CD4-positive, CD25-positive, alpha-beta regulatory T cell (primary cell): ENCODE results near the gene ACSS2. TPM values are rescaled to one million over a fixed set of nuclear protein-coding genes. Genes with fewer than 3 reads are reported as not detected.

ENCODE experiments used
- ATAC-seq, 2 donors: fragments of 150-1000 bp; cut with Tn5 transposase; one replicate each; pipeline ENCODE4 v1.10.0; 2021; ENCODE audit warnings: low read depth in 2 of 2, moderate number of reproducible peaks in 2 of 2, moderate library complexity in 1 of 2
- DNase-seq, 3 donors: peaks; one replicate each; pipeline versions ENCODE4 v3.0.0 to v3.0.0-alpha.2; 2012 to 2022; ENCODE audit warnings: mixed read lengths in 1 of 3
- H3K27ac ChIP-seq: one replicate; pipeline ENCODE4 v1.7.0; 2013; ENCODE audit warnings: mild to moderate bottlenecking, low read length; ENCODE audit not compliant: insufficient read depth, poor library complexity, severe bottlenecking
- H3K27me3 ChIP-seq: one replicate; pipeline ENCODE4 v1.7.0; 2013; ENCODE audit warnings: low read length; ENCODE audit not compliant: control insufficient read depth, insufficient read depth
- H3K36me3 ChIP-seq: one replicate; pipeline ENCODE4 v1.7.0; 2013; ENCODE audit warnings: mild to moderate bottlenecking, low read length, moderate library complexity; ENCODE audit not compliant: control insufficient read depth, insufficient read depth
- H3K4me1 ChIP-seq: 2 replicates; pipeline ENCODE4 v1.7.0; 2013; ENCODE audit warnings: mild to moderate bottlenecking, low read length; ENCODE audit not compliant: insufficient read depth, control insufficient read depth, poor library complexity, severe bottlenecking
- H3K4me3 ChIP-seq: one replicate; pipeline ENCODE4 v1.7.0; 2013; ENCODE audit warnings: low read depth, mild to moderate bottlenecking, low read length, moderate library complexity
- H3K9me3 ChIP-seq, 2 experiments: 1 replicate in 1 of 2; 2 replicates in 1 of 2; pipeline ENCODE4 v1.7.0; 2013; ENCODE audit warnings: low read length in 2 of 2, mild to moderate bottlenecking in 1 of 2, moderate library complexity in 1 of 2; ENCODE audit not compliant: control insufficient read depth in 2 of 2
- H3K27ac Mint-ChIP-seq, 3 donors: one replicate each; pipeline ENCODE4 v1.8.0; 2020 to 2022; ENCODE audit warnings: mild to moderate bottlenecking in 3 of 3, mixed read lengths in 3 of 3, moderate library complexity in 2 of 3
- H3K27me3 Mint-ChIP-seq: one replicate; pipeline ENCODE4 v1.8.0; 2022; ENCODE audit warnings: mild to moderate bottlenecking, mixed read lengths
- H3K36me3 Mint-ChIP-seq: one replicate; pipeline ENCODE4 v1.8.0; 2020; ENCODE audit warnings: mixed read lengths
- H3K4me1 Mint-ChIP-seq, 4 donors: one replicate each; pipeline ENCODE4 v1.8.0; 2020 to 2022; ENCODE audit warnings: mixed read lengths in 4 of 4, mild to moderate bottlenecking in 1 of 4
- H3K4me3 Mint-ChIP-seq, 4 donors: one replicate each; pipeline ENCODE4 v1.8.0; 2020 to 2022; ENCODE audit warnings: mild to moderate bottlenecking in 4 of 4, mixed read lengths in 4 of 4, moderate library complexity in 3 of 4
- H3K9me3 Mint-ChIP-seq, 7 donors: one replicate each; pipeline ENCODE4 v1.8.0; 2020 to 2022; ENCODE audit warnings: mixed read lengths in 7 of 7, mild to moderate bottlenecking in 3 of 7, moderate library complexity in 2 of 7
- polyA plus RNA-seq, 4 donors: library from polyadenylated mRNA; unstranded; fragments of 300-500 nt; fragmentation: Illumina TruSeq; gene quantifications; one replicate each; pipeline ENCODE4 v1.2.3, GENCODE V29; 2021
- total RNA-seq: library from RNA; stranded (reverse); gene quantifications from one replicate; pipeline ENCODE4 v1.2.3, GENCODE V29; 2022

ACSS2 gene
- total and polyA plus RNA-seq, 5 donors from 2014 or later = 8.8 to 14.1 (median 11.7) TPM

DNA sequence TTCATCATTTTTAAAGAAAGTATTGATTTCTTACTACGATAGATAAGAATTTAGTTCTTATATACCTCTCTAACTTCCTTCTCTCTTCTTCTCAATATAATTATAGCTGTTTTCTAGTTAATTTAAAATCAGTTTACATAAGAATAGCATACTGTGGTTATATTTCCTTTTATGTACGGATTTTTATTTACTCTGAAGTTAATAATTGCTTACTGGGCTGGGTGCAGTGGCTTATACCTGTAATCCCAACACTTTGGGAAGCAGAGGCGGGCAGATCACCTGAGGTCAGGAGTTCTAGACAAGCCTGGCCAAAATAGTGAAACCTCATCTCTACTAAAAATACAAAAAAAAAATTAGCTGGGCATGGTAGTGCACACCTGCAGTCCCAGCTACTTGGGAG, 9.7 kb downstream of the ACSS2 start:
- no peak overlapping the region for H3K4me3 Mint-ChIP-seq

DNA sequence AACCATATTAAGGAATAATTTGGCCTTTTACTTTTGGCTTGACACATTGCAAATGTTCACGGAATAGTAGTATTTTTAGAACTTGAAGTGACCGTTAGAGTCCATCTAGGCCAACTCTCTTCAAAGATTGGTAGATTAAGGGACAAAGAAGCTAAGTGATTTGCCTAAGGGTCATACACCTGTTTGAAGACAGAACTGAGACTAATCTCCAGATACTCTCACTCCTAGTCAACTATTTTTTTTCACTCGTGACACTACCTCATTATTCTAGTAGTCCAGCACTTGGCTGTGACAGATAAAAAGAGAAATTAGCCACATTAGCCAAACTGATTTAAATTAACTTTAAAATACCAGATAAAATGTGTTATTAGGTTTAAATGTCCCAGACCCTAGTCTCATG, 10.6 kb downstream of the ACSS2 start:
- H3K27me3 Mint-ChIP-seq = no peaks in the 10 kb centered on the region

More for the DNA sequence above, 9.7 kb downstream of the ACSS2 start:
- H3K27ac ChIP-seq = no peak overlapping the region
- DNase-seq (no peak), ATAC-seq (no peak)
- H3K36me3 ChIP-seq = peaks cover 4% of the 10 kb centered on the region
- peaks cover 7 to 28% (median 15%) of the 10 kb centered on the region in 4 donors for H3K4me1 Mint-ChIP-seq
- H3K4me3 ChIP-seq = no peak overlapping the region
- H3K4me1 ChIP-seq = no peaks in the 10 kb centered on the region
- H3K27me3 Mint-ChIP-seq = no peaks in the 10 kb centered on the region
- H3K27me3 ChIP-seq = no peaks in the 10 kb centered on the region
- no peak overlapping the region for H3K27ac Mint-ChIP-seq
- peaks cover 16% of the 10 kb centered on the region for H3K36me3 Mint-ChIP-seq
- H3K9me3 Mint-ChIP-seq = no peaks in the 10 kb centered on the region
- H3K9me3 ChIP-seq = no peaks in the 10 kb centered on the region

GRCh38 chr20:34888468-34888867, 12.1 kb downstream of the ACSS2 start:
- no peak overlapping the region for H3K4me3 ChIP-seq
- Mint-ChIP-seq H3K27ac (no peak overlapping the region), H3K27me3 (no peaks in the 10 kb centered on the region), H3K9me3 (no peaks in the 10 kb centered on the region), H3K4me1 (peaks cover 13 to 32% (median 21%) of the 10 kb centered on the region in 4 donors), H3K36me3 (peaks cover 8% of the 10 kb centered on the region), H3K4me3 (no peak overlapping the region)
- H3K4me1 ChIP-seq = no peaks in the 10 kb centered on the region
- H3K27me3 ChIP-seq = no peaks in the 10 kb centered on the region
- H3K36me3 ChIP-seq = no peaks in the 10 kb centered on the region
- no peak overlapping the region for H3K27ac ChIP-seq
- DNase-seq (no peak), ATAC-seq (no peak)
- H3K9me3 ChIP-seq = no peaks in the 10 kb centered on the region

More for the DNA sequence above, 10.6 kb downstream of the ACSS2 start:
- Mint-ChIP-seq H3K27ac (no peak overlapping the region), H3K9me3 (no peaks in the 10 kb centered on the region), H3K36me3 (peaks cover 16% of the 10 kb centered on the region), H3K4me1 (peaks cover 8 to 32% (median 23%) of the 10 kb centered on the region in 4 donors), H3K4me3 (no peak overlapping the region)
- DNase-seq (no peak), ATAC-seq (no peak)
- no peaks in the 10 kb centered on the region for H3K4me1 ChIP-seq
- H3K27me3 ChIP-seq = no peaks in the 10 kb centered on the region
- H3K4me3 ChIP-seq = no peak overlapping the region
- H3K36me3 ChIP-seq = peaks cover 4% of the 10 kb centered on the region
- no peaks in the 10 kb centered on the region for H3K9me3 ChIP-seq
- H3K27ac ChIP-seq = no peak overlapping the region

GRCh38 chr20:34891166-34892062, 15.0 kb downstream of the ACSS2 start:
- no peak overlapping the region for H3K27ac ChIP-seq
- Mint-ChIP-seq H3K4me1 (peaks cover 13 to 32% (median 23%) of the 10 kb centered on the region in 4 donors), H3K4me3 (no peak overlapping the region)

DNA sequence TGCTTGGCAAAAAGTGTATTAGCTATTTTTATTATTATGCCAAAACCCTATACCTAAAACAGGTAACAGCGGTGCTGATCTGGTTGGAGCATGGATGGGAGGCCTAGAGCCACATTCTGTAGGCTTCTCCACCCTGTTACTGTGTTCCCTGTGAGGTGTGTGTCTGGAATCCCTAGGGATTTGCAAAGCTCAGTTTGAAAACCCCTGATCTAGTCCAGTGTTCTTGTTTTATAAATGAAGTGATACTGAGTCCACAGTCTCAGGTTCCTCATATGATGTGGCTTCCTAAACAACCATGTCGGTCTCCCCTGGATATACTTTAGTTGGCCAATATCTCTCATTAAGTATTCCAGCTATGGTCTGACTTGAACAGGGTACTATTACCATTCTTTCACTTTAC, 16.3 kb downstream of the ACSS2 start:
- Histone ChIP-seq H3K4me1 (no peaks in the 10 kb centered on the region), H3K4me3 (no peak overlapping the region), H3K27ac (no peak overlapping the region), H3K36me3 (no peaks in the 10 kb centered on the region), H3K9me3 (no peaks in the 10 kb centered on the region), H3K27me3 (no peaks in the 10 kb centered on the region)
- Mint-ChIP-seq H3K36me3 (peaks cover 16% of the 10 kb centered on the region), H3K27ac (peak overlapping the region in 1 of 3 donors; percentile 78), H3K9me3 (no peaks in the 10 kb centered on the region), H3K4me1 (peaks cover 13 to 32% (median 23%) of the 10 kb centered on the region in 4 donors), H3K4me3 (no peak overlapping the region), H3K27me3 (no peaks in the 10 kb centered on the region)
- no peak for DNase-seq
- ATAC-seq = no peak

More at GRCh38 chr20:34891166-34892062, 15.0 kb downstream of the ACSS2 start:
- Mint-ChIP-seq H3K27me3 (no peaks in the 10 kb centered on the region), H3K9me3 (no peaks in the 10 kb centered on the region), H3K27ac (peak overlapping the region in 2 of 3 donors; percentile 2 to 36), H3K36me3 (peaks cover 16% of the 10 kb centered on the region)
- Histone ChIP-seq H3K4me1 (no peaks in the 10 kb centered on the region), H3K27me3 (no peaks in the 10 kb centered on the region), H3K4me3 (no peak overlapping the region), H3K36me3 (no peaks in the 10 kb centered on the region), H3K9me3 (no peaks in the 10 kb centered on the region)
- DNase-seq = peak in 1 of 3 donors; percentile 67
- peak; percentile 82 to 85 for ATAC-seq

DNA sequence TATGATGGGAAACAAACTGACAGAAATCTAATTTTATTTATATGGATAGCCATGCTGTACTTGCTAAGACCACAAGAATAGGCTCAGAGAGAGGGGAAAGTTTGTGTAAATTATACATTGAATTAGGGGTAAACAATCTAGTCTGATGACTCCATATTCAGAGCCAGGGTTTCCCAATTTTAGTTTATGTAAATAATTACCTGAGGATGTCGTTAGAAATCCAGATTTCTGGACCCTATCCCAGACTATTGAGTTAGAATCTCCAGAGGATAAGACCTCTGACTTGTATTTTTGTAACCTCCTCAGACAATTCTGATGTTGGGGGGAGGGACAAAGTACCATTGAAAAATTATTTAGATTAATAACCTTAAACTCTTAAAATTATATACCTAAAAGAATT, 18.3 kb downstream of the ACSS2 start:
- Histone ChIP-seq H3K9me3 (no peaks in the 10 kb centered on the region), H3K36me3 (no peaks in the 10 kb centered on the region), H3K27me3 (no peaks in the 10 kb centered on the region), H3K27ac (no peak overlapping the region), H3K4me1 (no peaks in the 10 kb centered on the region), H3K4me3 (no peak overlapping the region)
- H3K4me1 Mint-ChIP-seq = peaks cover 9 to 26% (median 19%) of the 10 kb centered on the region in 4 donors
- DNase-seq (no peak), ATAC-seq (no peak)
- no peak overlapping the region for H3K27ac Mint-ChIP-seq
- no peak overlapping the region for H3K4me3 Mint-ChIP-seq
- peaks cover 0 to 1% (median 0%) of the 10 kb centered on the region in 7 donors for H3K9me3 Mint-ChIP-seq
- peaks cover 12% of the 10 kb centered on the region for H3K36me3 Mint-ChIP-seq
- H3K27me3 Mint-ChIP-seq = no peaks in the 10 kb centered on the region

DNA sequence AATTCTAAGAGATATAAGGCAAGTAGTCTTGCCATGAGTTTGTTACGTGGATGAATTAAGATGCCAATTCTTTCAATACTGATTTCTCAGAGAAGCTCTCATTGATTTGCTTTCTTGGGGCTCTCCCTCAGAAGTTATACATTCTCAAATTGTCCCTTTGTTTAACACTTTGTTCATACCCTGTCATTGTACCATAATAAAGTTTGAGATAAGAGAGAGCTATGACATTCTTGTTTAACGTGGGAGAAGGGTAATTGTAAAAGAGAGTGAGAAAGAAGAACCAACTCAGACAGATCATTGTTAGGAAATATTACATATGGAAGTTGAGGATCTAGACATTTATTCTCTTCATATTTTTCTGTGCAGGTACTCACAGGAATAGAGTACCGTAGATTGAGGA, 19.1 kb downstream of the ACSS2 start:
- Histone ChIP-seq H3K27me3 (no peaks in the 10 kb centered on the region), H3K27ac (no peak overlapping the region), H3K4me3 (no peak overlapping the region), H3K9me3 (no peaks in the 10 kb centered on the region), H3K36me3 (no peaks in the 10 kb centered on the region), H3K4me1 (no peaks in the 10 kb centered on the region)
- no peak for DNase-seq
- Mint-ChIP-seq H3K36me3 (peaks cover 12% of the 10 kb centered on the region), H3K27me3 (no peaks in the 10 kb centered on the region), H3K4me3 (no peak overlapping the region), H3K9me3 (peaks cover 0 to 4% (median 0%) of the 10 kb centered on the region in 7 donors), H3K4me1 (peaks cover 9 to 22% (median 16%) of the 10 kb centered on the region in 4 donors), H3K27ac (no peak overlapping the region)
- ATAC-seq = no peak
